Measurements from ENCODE around the gene DPP10.

DNA sequence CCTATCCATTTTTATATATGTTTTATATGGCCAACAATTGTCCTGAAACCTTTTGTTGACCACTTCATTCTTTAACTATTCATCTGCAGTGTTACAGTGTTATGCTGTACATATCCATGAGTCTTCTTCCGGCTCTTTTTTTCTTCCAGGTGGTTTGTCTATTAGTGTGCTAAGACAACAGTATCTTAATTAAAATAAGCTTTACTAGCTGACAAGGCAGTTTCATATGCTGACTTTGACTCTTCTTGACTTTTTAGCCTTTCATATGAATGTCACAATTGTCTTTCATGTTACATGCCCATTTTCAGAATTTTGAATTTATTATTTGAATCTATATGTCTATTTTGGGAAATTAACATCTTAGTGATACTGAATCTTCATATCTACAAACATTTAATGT is 1249.0 kb downstream of the DPP10 start:
- TF ChIP-seq POLR2A (IDR thresholded peaks at IDR 0.05) (no peak), CTCF (IDR thresholded peaks at IDR 0.05) (no peak)

Data from body of pancreas (tissue), 4 donors.